CD4-positive, alpha-beta T cell treated with Interleukin-1 beta for 1 hour (primary cell): ENCODE data around the gene BEST4.
"Not testable (repeated sequence)": the region's sequence is repeated elsewhere in the genome, so short reads cannot be mapped to it uniquely, and the experiment has no call there.

Experiments
- DNase-seq, 2 donors: peaks; one replicate each; pipeline ENCODE4 v3.0.0-alpha.2; 2020 to 2022

Gene BEST4

DNA sequence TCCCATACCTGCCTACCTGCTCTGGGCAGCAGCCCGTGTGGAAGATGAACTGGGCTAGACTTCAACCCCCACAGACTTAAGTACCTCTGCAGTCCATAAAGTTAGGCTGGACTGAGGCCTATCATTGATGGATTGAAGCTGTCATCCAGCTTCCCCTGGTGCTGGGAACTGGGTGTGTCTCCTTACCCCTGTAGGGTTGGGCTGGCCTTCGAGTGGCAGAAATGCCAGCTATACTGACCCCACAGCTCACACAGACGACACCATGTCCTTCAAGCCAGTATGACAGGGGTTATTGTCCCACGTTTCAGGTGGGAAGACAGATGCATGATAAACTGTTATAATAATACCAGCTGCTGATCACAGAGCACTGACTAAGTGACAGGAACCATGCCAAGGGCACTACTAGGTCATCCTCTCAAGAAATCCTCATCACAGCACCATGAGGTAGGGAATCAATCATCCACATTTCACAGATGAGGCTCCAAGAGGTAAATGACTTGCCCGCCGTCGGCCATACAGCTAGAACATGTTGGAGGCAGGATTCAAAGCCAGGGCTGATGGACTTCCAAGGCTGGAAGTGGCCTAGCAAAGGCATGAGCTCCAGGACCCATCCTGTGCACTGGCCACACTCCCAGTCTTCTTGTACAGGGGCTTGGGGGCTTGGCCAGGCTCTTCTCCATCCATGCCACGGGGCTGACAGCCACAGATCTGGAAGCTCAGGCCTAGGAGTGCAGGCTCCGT, at the start of gene BEST4:
Gene BEST4 (minus strand): TSS at position 51 of the 741 bp plus-strand sequence. CDS start 465 bp downstream, outside the sequence.
- DNase-seq, result no peak

DNA sequence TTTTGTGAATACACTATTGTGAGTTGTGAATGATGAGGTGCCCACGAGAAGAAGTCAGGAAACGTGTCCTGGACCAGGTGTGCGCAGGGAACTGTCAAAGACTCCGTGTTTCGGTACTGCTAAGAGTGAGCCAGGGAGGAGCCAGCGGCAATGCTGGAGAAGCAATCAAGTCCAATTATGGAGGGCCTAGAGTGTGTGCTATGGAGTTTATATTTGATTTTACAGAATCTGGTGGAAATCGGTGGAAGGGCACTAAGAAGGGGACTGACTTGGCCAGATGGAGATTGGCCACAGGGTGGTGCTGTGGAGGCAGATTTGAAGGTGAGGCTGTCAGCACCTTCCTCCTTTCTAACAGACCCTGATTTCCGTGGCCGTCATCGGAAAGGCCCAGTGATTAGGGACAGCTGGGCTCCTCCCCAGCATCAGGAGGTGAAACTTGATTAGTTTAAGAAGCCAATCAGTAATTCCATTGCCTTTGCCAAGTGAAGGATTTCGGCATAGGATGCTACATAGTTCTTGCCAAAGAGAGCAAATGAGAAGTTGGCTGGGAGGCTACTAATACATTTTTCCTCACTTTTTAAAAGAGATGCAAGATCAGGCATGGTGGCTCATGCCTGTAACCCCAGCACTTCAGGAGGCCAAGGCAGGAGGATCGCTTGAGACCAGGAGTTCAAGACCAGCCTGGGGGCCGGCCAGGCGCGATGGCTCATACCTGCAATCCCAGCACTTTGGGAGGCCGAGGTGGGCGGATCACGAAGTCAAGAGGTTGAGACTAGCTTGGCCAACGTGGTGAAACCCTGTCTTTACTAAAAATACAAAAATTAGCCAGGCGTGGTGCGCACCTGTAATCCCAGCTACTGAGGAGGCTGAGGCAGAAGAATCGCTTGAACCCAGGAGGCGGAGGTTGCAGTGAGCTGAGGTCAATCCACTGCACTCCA, 48.0 kb upstream of the BEST4 start:
- peak; percentile 85 for DNase-seq

DNA sequence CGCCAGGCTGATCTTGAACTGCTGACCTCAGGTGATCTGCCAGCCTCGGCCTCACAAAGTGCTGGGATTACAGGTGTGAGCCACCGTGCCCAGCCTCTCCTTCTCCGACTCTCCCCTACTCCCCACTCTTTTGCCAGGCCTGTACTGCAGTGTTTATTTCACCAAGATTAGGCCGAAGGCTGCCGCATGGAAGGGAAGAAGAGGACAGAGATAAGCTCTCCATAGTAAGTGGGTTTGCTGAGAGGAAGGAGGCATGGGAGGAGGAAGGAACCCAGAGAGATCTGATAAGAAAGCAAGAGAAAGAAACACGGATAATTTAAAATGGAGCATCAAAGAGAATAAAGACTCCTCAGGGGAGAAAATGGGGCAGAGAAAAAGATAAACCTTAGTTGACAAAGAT, 46.4 kb upstream of the BEST4 start:
- DNase-seq, result no peak

DNA sequence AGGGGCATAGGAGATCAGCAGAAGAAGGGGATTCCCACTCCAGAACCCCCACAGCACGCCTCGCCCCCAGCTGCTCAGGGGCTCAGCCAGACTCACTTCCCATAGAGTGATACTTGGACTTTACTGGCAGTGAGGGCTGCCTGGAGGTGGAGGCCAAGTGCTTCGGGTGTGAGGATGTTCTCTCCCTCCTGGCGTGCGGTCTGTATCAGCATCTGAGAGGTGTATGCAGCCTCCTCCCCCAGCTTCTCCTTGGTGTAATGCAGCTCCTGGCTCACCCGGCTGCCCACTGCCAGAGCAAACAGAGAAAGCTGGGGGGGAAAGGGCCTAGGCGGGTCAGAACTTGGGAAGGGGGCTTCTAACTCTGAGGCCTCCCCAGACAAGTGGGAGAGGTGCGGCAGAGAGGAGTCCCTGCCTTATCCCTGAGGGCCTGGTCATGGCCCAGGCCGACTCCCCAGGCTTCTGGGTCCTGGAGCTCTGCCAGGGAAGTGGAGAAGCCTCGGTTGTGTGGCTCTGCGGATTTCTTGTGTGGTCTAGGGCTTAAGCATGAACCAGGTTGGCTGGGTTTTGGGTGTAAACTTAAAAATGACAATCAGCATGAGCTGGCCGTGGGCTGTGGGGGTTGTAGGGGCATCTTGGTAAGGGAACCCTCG, 44.2 kb upstream of the BEST4 start:
- no peak for DNase-seq

GRCh38 chr1:44831516-44831915, 43.5 kb upstream of the BEST4 start:
- no peak for DNase-seq

DNA sequence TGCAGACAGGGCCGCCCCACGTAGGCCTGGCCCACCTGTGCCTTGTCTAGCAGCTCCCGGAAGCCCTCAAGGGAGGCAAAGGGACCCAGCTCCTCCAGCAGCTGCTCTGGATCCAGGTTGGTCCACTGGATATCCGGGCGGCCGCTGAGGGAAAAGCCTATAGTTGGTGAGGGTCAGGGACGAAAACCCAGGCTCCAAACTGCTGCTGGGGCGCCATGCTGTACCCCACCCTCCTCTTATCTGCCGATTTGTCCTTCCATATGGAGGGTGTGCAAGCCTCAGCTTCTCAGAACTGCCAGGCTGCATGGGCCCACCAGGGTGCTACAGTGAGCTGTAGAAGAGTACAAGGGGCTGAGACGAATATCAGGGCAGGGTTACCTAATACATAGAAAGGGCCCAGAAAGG, 42.9 kb upstream of the BEST4 start:
- DNase-seq, result no peak

GRCh38 chr1:44829506-44830384, 41.8 kb upstream of the BEST4 start:
- no peak for DNase-seq

- DNase-seq, result no peak
Measured at GRCh38 chr1:44828841-44829440, 41.0 kb upstream of the BEST4 start.

DNA sequence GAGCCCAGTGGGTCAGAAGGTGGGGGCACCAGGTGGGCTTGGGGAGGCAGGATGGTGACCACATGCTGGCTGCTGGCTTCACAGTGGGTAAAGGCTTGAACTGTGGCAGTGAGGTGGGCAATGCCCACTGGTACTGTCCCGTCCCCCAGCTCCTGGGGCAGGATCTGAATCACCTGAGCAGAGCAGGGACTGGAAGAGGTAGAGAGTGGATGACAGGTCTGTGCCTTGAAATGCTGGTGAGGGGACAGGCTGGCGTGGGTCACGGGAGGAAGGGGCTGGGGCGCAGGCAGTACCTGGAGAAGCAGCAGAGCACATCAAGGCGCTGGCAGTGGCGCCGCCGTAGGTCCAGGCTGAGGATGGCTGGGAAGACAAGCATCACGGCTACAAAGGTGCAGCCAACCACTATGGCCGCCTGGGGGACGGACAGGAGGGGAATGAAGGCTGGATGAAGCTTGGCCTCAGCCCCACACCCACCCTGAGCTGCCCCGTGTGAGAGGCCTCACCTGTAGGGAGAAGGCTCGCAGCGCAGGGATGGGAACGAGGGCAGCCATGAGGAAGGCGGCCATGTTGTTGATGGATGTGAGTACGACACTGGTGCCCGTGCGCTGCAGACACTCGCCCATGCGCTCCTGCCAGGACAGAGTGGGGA, 40.2 kb upstream of the BEST4 start:
- DNase-seq, result no peak

GRCh38 chr1:44827197-44828002, 39.4 kb upstream of the BEST4 start:
- no peak for DNase-seq

DNA sequence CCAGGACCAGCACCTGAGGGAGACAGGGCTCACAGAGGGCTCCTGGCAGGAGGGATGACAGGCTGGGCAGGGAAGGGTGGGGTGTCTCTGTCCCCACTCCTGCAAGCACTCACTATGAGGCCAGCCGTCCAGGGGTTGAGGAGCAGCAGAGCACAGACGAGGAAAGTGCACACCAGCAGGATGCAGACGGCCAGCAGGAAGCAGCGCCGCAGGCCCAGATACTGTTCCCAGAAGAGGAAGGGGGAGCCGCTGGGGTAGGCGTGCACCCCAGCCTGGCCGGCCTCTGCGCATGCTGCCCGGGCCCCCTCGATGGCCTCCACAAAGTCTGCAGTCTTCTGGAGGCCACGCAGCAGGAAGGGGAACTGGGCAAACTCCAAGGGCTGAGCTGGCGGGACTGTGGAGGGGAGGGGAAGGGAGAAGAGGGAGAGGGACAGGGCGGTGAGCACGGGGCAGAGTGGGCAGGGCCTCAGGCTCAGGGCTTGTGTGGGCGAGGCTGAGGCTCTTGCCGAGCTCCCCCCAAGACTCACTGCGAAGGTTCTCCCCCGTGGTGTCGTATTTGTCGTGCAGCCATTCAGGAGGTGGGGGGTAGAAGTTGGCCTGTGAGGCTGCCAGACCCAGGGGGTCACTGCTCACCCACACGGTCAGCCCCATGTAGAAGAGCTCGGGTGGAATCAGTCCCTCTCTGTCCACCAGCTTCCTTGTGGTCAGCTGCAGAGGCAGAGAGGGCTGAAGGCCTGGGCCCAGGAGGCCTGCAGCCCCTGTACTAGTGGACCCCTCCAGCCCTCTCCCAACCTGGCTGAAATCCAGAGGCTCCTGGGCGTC, 38.6 kb upstream of the BEST4 start:
- peak in 1 of 2 donors; percentile 66 for DNase-seq

- not testable (repeated sequence) for DNase-seq
Measured at GRCh38 chr1:44824392-44824791, 36.4 kb upstream of the BEST4 start.

DNA sequence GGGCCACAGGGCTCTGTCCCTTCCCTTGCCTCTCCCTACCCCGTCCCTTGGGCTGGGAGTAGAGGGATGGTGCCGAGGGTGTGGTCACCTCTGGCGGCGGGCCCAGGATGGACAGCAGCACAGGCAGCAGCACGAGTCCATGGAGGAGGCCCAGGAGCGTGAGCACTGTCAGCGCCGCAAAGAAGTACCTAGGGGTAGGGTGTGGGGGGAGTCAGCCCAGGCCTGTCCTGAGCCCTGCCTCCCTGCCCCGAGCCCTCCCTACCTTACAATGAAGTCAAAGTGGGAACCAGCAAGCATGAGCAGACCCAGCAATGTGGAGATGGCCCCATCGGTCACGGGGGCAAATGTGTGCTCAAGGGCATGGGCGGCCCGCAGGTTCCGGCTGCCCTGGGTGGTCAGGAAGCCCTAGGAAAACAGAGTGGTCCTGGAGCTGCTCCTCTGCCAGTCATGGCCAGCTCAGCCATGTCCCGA, 35.0 kb upstream of the BEST4 start:
- no peak for DNase-seq

DNA sequence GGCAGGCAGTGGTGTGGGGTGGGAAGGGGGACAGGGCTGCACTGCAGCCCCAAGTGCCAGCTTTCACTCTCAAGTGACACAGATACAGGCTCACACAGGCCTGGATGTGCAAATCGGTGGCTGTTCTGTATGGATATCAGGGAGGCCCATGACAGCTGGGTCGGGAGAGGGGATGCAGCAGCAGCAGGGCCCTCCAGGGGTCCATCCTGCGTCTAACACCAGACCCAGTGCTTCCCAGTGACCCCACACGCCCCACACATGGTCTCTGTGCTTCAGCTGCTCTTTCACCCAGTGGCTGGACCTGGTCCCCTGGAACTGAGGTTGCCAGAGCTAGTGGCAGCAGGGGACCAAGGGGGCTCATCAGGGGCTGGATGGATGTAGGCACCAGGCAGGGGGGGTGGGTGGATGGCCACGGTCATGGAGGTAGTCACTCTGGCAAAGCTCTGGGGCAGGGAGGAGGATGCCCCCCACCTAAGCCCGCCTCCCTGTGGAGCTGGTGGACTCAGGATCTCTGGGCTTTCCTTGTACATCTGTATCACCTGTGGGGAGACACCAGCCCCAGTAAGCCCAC, 34.2 kb upstream of the BEST4 start:
- DNase-seq, result no peak

- no peak for DNase-seq
Measured at GRCh38 chr1:44821240-44821715, 33.3 kb upstream of the BEST4 start.

DNA sequence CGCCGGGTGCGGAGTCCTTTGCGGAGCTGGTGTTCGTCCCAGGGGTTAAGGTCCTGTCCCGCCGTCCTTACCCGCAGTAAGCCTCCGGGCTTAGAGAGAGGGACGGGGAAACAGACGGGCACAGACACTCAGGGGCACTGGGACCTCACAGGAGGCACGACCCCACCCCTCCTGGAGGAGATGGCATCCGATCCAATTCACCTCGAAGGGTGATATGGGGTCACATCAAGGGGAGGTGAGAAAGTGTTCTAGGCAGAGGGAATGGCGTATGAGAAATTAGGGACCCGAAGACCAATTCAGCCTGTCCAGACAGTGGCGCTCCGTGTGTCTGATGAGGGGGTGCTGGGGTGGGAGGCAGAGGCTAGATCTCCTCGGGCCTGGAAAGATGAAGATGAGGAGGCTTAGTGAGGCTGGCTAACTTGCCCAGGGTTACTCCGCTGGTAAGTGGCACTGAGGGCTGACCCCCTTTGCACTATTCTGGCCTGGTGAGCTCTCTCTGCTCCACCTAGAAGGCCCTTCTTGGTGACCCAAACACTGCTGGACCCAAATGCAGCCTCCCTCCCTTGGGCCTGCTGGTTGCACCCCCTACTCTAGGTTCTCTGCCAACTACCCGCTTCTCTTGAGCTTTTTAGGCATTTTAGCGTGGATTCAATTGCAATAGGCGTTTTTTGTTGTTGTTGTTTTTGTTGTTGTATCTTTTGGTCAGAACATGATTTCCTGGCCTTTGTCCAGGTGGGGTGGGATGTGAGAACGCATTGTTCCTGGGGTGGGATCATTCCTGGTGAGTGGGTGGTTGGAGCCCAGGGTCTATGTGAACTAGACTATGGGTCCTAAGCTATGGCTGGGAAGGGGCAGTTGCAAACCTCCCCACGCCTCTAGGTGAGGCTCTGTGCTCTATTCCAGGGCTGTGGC, 32.6 kb upstream of the BEST4 start:
- no peak for DNase-seq

GRCh38 chr1:44819608-44820327, 31.8 kb upstream of the BEST4 start:
- DNase-seq, result peak; percentile 86 to 90
